IPS-15b (cell line): ENCODE measurements around the gene MYBBP1A.
"Not testable (repeated sequence)": the region's sequence is repeated elsewhere in the genome, so short reads cannot be mapped to it uniquely, and the experiment has no call there.

Experiments used
- H3K27me3 ChIP-seq: one replicate; pipeline ENCODE4 v1.6.1; 2013; ENCODE audit warnings: low read length; ENCODE audit not compliant: control insufficient read depth, insufficient read depth
- H3K36me3 ChIP-seq: one replicate; pipeline ENCODE4 v1.6.1; 2013; ENCODE audit warnings: low read length; ENCODE audit not compliant: control insufficient read depth, insufficient read depth
- H3K4me1 ChIP-seq: one replicate; pipeline ENCODE4 v1.6.1; 2013; ENCODE audit warnings: mild to moderate bottlenecking, low read length; ENCODE audit not compliant: control insufficient read depth, insufficient read depth
- H3K4me3 ChIP-seq: one replicate; pipeline ENCODE4 v1.5.1; 2013; ENCODE audit warnings: low read depth, low read length
- H3K9ac ChIP-seq: one replicate; pipeline ENCODE4 v1.6.1; 2013; ENCODE audit warnings: low read depth, mild to moderate bottlenecking, low read length
- H3K9me3 ChIP-seq: one replicate; pipeline ENCODE4 v1.6.1; 2013; ENCODE audit warnings: mild to moderate bottlenecking, low read length; ENCODE audit not compliant: control insufficient read depth, insufficient read depth

MYBBP1A gene

GRCh38 chr17:4596636-4597380 lies 41.6 kb upstream of the MYBBP1A start:
- Histone ChIP-seq H3K4me3 (no peak overlapping the region), H3K9ac (no peak overlapping the region), H3K36me3 (peaks cover 4% of the 10 kb centered on the region), H3K27me3 (no peaks in the 10 kb centered on the region), H3K4me1 (peaks cover 11% of the 10 kb centered on the region), H3K9me3 (no peaks in the 10 kb centered on the region)

GRCh38 chr17:4595685-4596342 lies 40.6 kb upstream of the MYBBP1A start:
- H3K36me3 ChIP-seq, H3K27me3 ChIP-seq, H3K9me3 ChIP-seq, H3K4me3 ChIP-seq, H3K9ac ChIP-seq: not testable (repeated sequence)
- H3K4me1 ChIP-seq = peaks cover 11% of the 10 kb centered on the region

- no peaks in the 10 kb centered on the region for H3K9me3 ChIP-seq
- H3K9ac ChIP-seq = no peak overlapping the region
- peaks cover 7% of the 10 kb centered on the region for H3K4me1 ChIP-seq
- no peak overlapping the region for H3K4me3 ChIP-seq
- H3K27me3 ChIP-seq = no peaks in the 10 kb centered on the region
- peaks cover 4% of the 10 kb centered on the region for H3K36me3 ChIP-seq
These were observed 39.9 kb upstream of the MYBBP1A start for GRCh38 chr17:4594931-4595684.

- peaks cover 4% of the 10 kb centered on the region for H3K36me3 ChIP-seq
- H3K4me3 ChIP-seq = no peak overlapping the region
- H3K27me3 ChIP-seq = no peaks in the 10 kb centered on the region
- no peak overlapping the region for H3K9ac ChIP-seq
- peaks cover 6% of the 10 kb centered on the region for H3K4me1 ChIP-seq
- no peaks in the 10 kb centered on the region for H3K9me3 ChIP-seq
These were observed 39.2 kb upstream of the MYBBP1A start for GRCh38 chr17:4594406-4594805.

- Histone ChIP-seq H3K4me3 (no peak overlapping the region), H3K4me1 (no peaks in the 10 kb centered on the region), H3K27me3 (no peaks in the 10 kb centered on the region), H3K9ac (no peak overlapping the region), H3K9me3 (no peaks in the 10 kb centered on the region), H3K36me3 (peaks cover 4% of the 10 kb centered on the region)
These were observed 37.8 kb upstream of the MYBBP1A start for GRCh38 chr17:4593021-4593421.

- no peaks in the 10 kb centered on the region for H3K4me1 ChIP-seq
- H3K9ac ChIP-seq = no peak overlapping the region
- peaks cover 4% of the 10 kb centered on the region for H3K36me3 ChIP-seq
- no peak overlapping the region for H3K4me3 ChIP-seq
- no peaks in the 10 kb centered on the region for H3K9me3 ChIP-seq
- H3K27me3 ChIP-seq = no peaks in the 10 kb centered on the region
These were observed 37.2 kb upstream of the MYBBP1A start for GRCh38 chr17:4592240-4593005.

GRCh38 chr17:4591529-4591928 lies 36.3 kb upstream of the MYBBP1A start:
- H3K36me3 ChIP-seq = no peaks in the 10 kb centered on the region

GRCh38 chr17:4590981-4591453 lies 35.8 kb upstream of the MYBBP1A start:
- Histone ChIP-seq H3K9ac (no peak overlapping the region), H3K4me3 (no peak overlapping the region), H3K27me3 (peaks cover 2% of the 10 kb centered on the region), H3K9me3 (no peaks in the 10 kb centered on the region), H3K4me1 (no peaks in the 10 kb centered on the region), H3K36me3 (no peaks in the 10 kb centered on the region)

More at GRCh38 chr17:4591529-4591928, 36.3 kb upstream of the MYBBP1A start:
- H3K9me3 ChIP-seq = no peaks in the 10 kb centered on the region
- no peak overlapping the region for H3K9ac ChIP-seq
- no peak overlapping the region for H3K4me3 ChIP-seq
- no peaks in the 10 kb centered on the region for H3K27me3 ChIP-seq
- H3K4me1 ChIP-seq = no peaks in the 10 kb centered on the region

- not testable (repeated sequence) for H3K4me3 ChIP-seq, H3K4me1 ChIP-seq, H3K9me3 ChIP-seq, H3K36me3 ChIP-seq, H3K27me3 ChIP-seq, H3K9ac ChIP-seq
These were observed 34.9 kb upstream of the MYBBP1A start for GRCh38 chr17:4590042-4590441.

- Histone ChIP-seq H3K9me3 (no peaks in the 10 kb centered on the region), H3K36me3 (no peaks in the 10 kb centered on the region), H3K27me3 (peaks cover 11% of the 10 kb centered on the region), H3K4me3 (no peak overlapping the region), H3K9ac (no peak overlapping the region), H3K4me1 (no peaks in the 10 kb centered on the region)
These were observed 33.9 kb upstream of the MYBBP1A start for GRCh38 chr17:4588898-4589625.

- no peak overlapping the region for H3K4me3 ChIP-seq
- H3K27me3 ChIP-seq = peaks cover 17% of the 10 kb centered on the region
- H3K36me3 ChIP-seq = no peaks in the 10 kb centered on the region
- H3K9me3 ChIP-seq = no peaks in the 10 kb centered on the region
- H3K9ac ChIP-seq = no peak overlapping the region
- H3K4me1 ChIP-seq = no peaks in the 10 kb centered on the region
These were observed 33.2 kb upstream of the MYBBP1A start for GRCh38 chr17:4588391-4588790.
